ENCODE data around the gene USP9Y. TPM values are rescaled to one million over a fixed set of nuclear protein-coding genes. Genes with fewer than 3 reads are reported as not detected.

USP9Y gene
- total RNA-seq, 1 donor from 2014 or later: not detected

DNA sequence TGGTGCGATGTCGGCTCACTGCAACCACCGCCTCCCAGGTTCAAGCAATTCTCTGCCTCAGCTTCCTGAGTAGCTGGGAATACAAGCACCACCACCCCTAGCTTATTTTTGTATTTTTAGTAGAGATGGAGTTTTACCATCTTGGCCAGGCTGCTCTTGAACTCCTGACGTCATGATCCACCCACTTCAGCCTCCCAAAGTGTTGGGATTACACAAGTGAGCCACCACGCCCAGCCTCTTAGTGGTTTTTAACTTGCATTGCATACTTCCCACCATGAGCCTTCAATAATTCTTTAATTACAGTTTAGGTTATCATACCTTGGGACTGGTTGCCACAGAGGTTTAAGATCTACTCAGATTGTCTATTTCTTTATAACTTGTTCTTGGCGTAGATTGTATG is 14.3 kb downstream of the USP9Y start:
- no peak for TF ChIP-seq EZH2 (IDR thresholded peaks at IDR 0.05)
- TF ChIP-seq, protein P1, sequence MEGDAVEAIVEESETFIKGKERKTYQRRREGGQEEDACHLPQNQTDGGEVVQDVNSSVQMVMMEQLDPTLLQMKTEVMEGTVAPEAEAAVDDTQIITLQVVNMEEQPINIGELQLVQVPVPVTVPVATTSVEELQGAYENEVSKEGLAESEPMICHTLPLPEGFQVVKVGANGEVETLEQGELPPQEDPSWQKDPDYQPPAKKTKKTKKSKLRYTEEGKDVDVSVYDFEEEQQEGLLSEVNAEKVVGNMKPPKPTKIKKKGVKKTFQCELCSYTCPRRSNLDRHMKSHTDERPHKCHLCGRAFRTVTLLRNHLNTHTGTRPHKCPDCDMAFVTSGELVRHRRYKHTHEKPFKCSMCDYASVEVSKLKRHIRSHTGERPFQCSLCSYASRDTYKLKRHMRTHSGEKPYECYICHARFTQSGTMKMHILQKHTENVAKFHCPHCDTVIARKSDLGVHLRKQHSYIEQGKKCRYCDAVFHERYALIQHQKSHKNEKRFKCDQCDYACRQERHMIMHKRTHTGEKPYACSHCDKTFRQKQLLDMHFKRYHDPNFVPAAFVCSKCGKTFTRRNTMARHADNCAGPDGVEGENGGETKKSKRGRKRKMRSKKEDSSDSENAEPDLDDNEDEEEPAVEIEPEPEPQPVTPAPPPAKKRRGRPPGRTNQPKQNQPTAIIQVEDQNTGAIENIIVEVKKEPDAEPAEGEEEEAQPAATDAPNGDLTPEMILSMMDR (IDR thresholded peaks at IDR 0.05): no peak
- TF ChIP-seq EZH2phosphoT487 (IDR thresholded peaks at IDR 0.05): no peak

DNA sequence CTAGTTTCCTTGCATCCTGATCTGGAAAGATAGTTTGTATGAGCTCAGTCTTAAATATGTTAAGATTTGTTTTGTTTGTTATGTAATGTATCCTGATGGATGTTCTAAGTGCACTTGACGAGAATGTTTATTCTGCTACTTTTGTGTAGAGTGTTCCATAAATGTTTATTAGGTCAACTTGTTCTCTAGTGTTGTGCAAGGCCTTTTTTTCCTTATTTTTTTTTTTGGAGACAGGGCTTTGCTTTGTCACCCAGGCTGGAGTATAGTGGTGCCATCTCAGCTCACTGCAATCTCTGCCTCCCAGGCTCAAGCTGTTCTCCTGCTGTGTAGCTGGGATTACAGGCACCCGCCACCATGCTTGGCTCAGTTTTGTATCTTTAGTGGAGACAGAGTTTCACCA is 28.7 kb downstream of the USP9Y start:
- H3K9me3 ChIP-seq (ENCODE audit: low read depth): no peaks in the 10 kb centered on the region
- H4K20me1 ChIP-seq (ENCODE audit: low read depth): no peaks in the 10 kb centered on the region
- Mint-ChIP-seq H3K4me1 (no peaks in the 10 kb centered on the region), H3K27ac (no peak overlapping the region), H3K27me3 (ENCODE audit: insufficient read depth, low read depth) (no peaks in the 10 kb centered on the region), H3K4me3 (no peak overlapping the region), H3K9me3 (no peaks in the 10 kb centered on the region), H3K36me3 (no peaks in the 10 kb centered on the region)
- H3K27ac ChIP-seq: no peak overlapping the region
- no peaks in the 10 kb centered on the region for H3K4me1 ChIP-seq
- H3F3A ChIP-seq (ENCODE audit: low read depth): no peaks in the 10 kb centered on the region
- H2AFZ ChIP-seq (replicated peaks): no peak overlapping the region
- H3K9ac ChIP-seq: no peak overlapping the region
- H3K4me2 ChIP-seq: no peak overlapping the region
- no peak for TF ChIP-seq EZH2 (IDR thresholded peaks at IDR 0.05)
- TF ChIP-seq EZH2phosphoT487 (IDR thresholded peaks at IDR 0.05): no peak
- TF ChIP-seq, protein P1 (IDR thresholded peaks at IDR 0.05): no peak
- H3K27me3 ChIP-seq: no peaks in the 10 kb centered on the region
- H3K4me3 ChIP-seq: no peak overlapping the region
- no peaks in the 10 kb centered on the region for H3K79me2 ChIP-seq (ENCODE audit: low read depth)
- no peaks in the 10 kb centered on the region for H3K36me3 ChIP-seq
- DNase-seq (ENCODE audit: low spot score): no peak

More for the DNA sequence above, 14.3 kb downstream of the USP9Y start:
- Histone ChIP-seq H3K4me2 (no peak overlapping the region), H3K9me3 (ENCODE audit: low read depth) (no peaks in the 10 kb centered on the region), H3F3A (ENCODE audit: low read depth) (no peaks in the 10 kb centered on the region), H3K4me3 (no peak overlapping the region), H3K27me3 (no peaks in the 10 kb centered on the region), H3K27ac (no peak overlapping the region), H3K4me1 (no peaks in the 10 kb centered on the region), H2AFZ (replicated peaks) (no peak overlapping the region), H4K20me1 (ENCODE audit: low read depth) (no peaks in the 10 kb centered on the region), H3K9ac (no peak overlapping the region), H3K36me3 (no peaks in the 10 kb centered on the region), H3K79me2 (ENCODE audit: low read depth) (no peaks in the 10 kb centered on the region)
- Mint-ChIP-seq H3K27ac (no peak overlapping the region), H3K4me1 (no peaks in the 10 kb centered on the region), H3K36me3 (no peaks in the 10 kb centered on the region), H3K4me3 (no peak overlapping the region), H3K9me3 (no peaks in the 10 kb centered on the region), H3K27me3 (ENCODE audit: insufficient read depth, low read depth) (no peaks in the 10 kb centered on the region)
- DNase-seq (ENCODE audit: low spot score): no peak

DNA sequence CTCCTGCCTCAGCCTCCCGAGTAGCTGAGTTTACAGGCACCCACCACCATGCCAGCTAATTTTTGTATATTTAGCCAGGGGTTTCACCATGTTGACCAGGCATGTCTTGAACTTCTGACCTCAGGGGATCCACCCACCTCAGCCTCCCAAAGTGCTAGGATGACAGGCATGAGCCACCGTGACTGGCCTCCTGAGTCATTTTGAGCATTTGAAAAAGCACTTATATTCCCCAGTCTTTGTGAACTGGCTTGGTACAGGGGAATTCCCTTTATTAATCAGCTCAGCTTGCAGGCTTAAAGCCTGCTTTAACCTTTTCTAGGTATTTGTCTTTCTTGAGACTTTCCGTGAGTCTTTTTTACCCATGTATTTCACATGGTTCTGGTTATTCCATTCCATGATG is 32.6 kb downstream of the USP9Y start:
- no peak for DNase-seq (ENCODE audit: low spot score)
- Histone ChIP-seq H3K9me3 (ENCODE audit: low read depth) (no peaks in the 10 kb centered on the region), H3K4me3 (no peak overlapping the region), H4K20me1 (ENCODE audit: low read depth) (no peaks in the 10 kb centered on the region), H3K27me3 (no peaks in the 10 kb centered on the region), H3K4me1 (no peaks in the 10 kb centered on the region), H2AFZ (replicated peaks) (no peak overlapping the region), H3K4me2 (no peak overlapping the region), H3K27ac (no peak overlapping the region), H3K79me2 (ENCODE audit: low read depth) (no peaks in the 10 kb centered on the region), H3K36me3 (no peaks in the 10 kb centered on the region), H3K9ac (no peak overlapping the region), H3F3A (ENCODE audit: low read depth) (no peaks in the 10 kb centered on the region)
- Mint-ChIP-seq H3K9me3 (no peaks in the 10 kb centered on the region), H3K27ac (no peak overlapping the region), H3K4me1 (no peaks in the 10 kb centered on the region), H3K27me3 (ENCODE audit: insufficient read depth, low read depth) (no peaks in the 10 kb centered on the region), H3K4me3 (no peak overlapping the region), H3K36me3 (no peaks in the 10 kb centered on the region)
- TF ChIP-seq EZH2phosphoT487 (IDR thresholded peaks at IDR 0.05): no peak
- TF ChIP-seq, protein P1 (IDR thresholded peaks at IDR 0.05): no peak
- TF ChIP-seq EZH2 (IDR thresholded peaks at IDR 0.05): no peak
